Measurements from ENCODE around the gene RRP36.
A peak's percentile ranks its signal among the peaks of the same experiment; 100 is the strongest.

The RRP36 gene

DNA sequence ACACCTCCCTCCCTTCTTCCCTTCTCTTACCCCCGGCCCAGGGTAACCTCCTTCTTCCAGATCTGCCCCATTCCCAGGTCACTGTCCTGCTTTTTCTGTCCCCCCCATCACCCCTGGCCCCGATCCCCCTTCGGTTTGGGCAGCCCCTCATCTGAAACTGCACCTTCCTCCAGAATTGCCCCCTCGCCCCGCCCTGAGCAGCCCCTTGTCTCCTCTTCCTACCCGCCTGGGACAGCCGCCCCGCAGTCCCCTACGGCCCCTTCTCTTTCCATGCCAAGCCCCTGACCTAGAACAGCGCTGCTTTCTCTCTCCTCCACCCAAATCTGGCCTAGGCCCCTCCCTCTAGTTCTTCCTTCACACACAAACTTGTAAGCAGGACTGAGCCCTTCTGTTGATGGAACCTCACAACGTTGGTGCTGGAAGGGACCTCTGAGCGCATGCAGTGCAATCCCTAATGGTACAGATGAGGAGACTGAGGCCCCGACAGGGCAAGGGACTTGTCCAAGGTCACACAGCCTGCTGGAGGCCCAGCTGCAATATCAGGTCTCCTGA lies 36.4 kb upstream of the RRP36 start:
- TF ChIP-seq SPI1 (IDR thresholded peaks at IDR 0.05; ENCODE audit: borderline replicate concordance, low read depth) (no peak), GABPA (IDR thresholded peaks at IDR 0.05; ENCODE audit: low read depth) (no peak), POLR2AphosphoS5 (IDR thresholded peaks at IDR 0.05; ENCODE audit: low read depth) (no peak)
- TF ChIP-seq, protein P1, sequence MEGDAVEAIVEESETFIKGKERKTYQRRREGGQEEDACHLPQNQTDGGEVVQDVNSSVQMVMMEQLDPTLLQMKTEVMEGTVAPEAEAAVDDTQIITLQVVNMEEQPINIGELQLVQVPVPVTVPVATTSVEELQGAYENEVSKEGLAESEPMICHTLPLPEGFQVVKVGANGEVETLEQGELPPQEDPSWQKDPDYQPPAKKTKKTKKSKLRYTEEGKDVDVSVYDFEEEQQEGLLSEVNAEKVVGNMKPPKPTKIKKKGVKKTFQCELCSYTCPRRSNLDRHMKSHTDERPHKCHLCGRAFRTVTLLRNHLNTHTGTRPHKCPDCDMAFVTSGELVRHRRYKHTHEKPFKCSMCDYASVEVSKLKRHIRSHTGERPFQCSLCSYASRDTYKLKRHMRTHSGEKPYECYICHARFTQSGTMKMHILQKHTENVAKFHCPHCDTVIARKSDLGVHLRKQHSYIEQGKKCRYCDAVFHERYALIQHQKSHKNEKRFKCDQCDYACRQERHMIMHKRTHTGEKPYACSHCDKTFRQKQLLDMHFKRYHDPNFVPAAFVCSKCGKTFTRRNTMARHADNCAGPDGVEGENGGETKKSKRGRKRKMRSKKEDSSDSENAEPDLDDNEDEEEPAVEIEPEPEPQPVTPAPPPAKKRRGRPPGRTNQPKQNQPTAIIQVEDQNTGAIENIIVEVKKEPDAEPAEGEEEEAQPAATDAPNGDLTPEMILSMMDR (IDR thresholded peaks at IDR 0.05; ENCODE audit: insufficient read depth, low read length), result no peak
- TF ChIP-seq, protein P2, sequence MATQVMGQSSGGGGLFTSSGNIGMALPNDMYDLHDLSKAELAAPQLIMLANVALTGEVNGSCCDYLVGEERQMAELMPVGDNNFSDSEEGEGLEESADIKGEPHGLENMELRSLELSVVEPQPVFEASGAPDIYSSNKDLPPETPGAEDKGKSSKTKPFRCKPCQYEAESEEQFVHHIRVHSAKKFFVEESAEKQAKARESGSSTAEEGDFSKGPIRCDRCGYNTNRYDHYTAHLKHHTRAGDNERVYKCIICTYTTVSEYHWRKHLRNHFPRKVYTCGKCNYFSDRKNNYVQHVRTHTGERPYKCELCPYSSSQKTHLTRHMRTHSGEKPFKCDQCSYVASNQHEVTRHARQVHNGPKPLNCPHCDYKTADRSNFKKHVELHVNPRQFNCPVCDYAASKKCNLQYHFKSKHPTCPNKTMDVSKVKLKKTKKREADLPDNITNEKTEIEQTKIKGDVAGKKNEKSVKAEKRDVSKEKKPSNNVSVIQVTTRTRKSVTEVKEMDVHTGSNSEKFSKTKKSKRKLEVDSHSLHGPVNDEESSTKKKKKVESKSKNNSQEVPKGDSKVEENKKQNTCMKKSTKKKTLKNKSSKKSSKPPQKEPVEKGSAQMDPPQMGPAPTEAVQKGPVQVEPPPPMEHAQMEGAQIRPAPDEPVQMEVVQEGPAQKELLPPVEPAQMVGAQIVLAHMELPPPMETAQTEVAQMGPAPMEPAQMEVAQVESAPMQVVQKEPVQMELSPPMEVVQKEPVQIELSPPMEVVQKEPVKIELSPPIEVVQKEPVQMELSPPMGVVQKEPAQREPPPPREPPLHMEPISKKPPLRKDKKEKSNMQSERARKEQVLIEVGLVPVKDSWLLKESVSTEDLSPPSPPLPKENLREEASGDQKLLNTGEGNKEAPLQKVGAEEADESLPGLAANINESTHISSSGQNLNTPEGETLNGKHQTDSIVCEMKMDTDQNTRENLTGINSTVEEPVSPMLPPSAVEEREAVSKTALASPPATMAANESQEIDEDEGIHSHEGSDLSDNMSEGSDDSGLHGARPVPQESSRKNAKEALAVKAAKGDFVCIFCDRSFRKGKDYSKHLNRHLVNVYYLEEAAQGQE (IDR thresholded peaks at IDR 0.05; ENCODE audit: insufficient replicate concordance, low read depth), result no peak
- H3K27ac ChIP-seq (replicated peaks), result peak overlapping the region; percentile 68
- H3K4me3 ChIP-seq (replicated peaks; ENCODE audit: insufficient read depth, low read length), result peak overlapping the region; percentile 92
- no peaks in the 10 kb centered on the region for H3K27me3 ChIP-seq (ENCODE audit: insufficient read depth, poor library complexity, severe bottlenecking)
- DNase-seq (ENCODE audit: low read depth in 1 of 2, low spot score in 1 of 2), result peak in 1 of 2 experiments; percentile 25

DNA sequence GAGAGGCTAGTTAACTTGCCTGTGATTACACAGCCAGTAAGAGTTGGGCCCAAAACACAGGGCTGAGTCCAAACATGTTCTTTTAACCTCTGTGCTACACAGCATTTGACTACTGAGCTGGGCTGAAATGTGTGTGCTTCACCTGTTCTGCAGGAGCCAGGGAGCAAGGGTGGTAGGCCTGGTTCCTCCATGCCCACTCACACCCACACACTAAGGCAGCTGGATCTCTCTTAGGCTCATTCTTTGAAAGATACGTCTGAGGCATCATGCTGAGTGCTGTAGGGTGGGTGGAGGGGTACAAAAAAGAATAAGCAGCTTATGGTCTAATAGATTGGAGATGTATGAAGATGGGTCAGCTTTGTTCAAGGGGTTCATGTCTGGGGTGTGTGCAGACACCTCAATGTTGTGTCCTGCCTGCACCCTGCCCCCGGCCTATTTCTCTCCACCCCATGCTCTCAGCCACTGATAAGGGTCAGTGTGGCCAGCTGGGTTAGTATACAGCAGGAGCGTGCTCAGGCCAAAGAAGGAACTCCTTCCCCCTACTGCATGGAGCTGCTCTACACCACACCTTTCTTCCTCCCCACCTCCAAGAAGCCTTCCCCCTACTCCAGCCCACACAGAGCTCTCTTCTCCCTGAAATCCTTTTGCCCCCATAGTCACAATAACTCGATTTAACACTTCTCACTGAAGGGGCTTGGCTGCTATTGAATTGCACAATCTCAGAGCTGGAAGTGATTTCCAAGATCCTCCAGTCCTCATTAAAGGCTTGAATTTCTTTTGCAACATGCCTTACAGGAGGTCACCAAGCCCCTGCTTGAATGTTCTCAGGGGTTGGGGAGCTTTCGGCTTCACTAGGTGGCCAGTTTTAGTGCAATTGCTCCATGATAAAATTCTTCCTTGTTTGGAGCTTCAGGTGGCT lies 33.6 kb upstream of the RRP36 start:
- no peak overlapping the region for H3K27ac ChIP-seq (replicated peaks)
- no peak overlapping the region for H3K4me3 ChIP-seq (replicated peaks; ENCODE audit: insufficient read depth, low read length)
- DNase-seq (ENCODE audit: low read depth in 1 of 2, low spot score in 1 of 2), result no peak
- TF ChIP-seq, protein P1 (IDR thresholded peaks at IDR 0.05; ENCODE audit: insufficient read depth, low read length), result no peak
- TF ChIP-seq, protein P2 (IDR thresholded peaks at IDR 0.05; ENCODE audit: insufficient replicate concordance, low read depth), result no peak
- no peak for TF ChIP-seq POLR2AphosphoS5 (IDR thresholded peaks at IDR 0.05; ENCODE audit: low read depth)
- no peak for TF ChIP-seq SPI1 (IDR thresholded peaks at IDR 0.05; ENCODE audit: borderline replicate concordance, low read depth)
- TF ChIP-seq GABPA (IDR thresholded peaks at IDR 0.05; ENCODE audit: low read depth), result no peak
- H3K27me3 ChIP-seq (ENCODE audit: insufficient read depth, poor library complexity, severe bottlenecking), result no peaks in the 10 kb centered on the region

DNA sequence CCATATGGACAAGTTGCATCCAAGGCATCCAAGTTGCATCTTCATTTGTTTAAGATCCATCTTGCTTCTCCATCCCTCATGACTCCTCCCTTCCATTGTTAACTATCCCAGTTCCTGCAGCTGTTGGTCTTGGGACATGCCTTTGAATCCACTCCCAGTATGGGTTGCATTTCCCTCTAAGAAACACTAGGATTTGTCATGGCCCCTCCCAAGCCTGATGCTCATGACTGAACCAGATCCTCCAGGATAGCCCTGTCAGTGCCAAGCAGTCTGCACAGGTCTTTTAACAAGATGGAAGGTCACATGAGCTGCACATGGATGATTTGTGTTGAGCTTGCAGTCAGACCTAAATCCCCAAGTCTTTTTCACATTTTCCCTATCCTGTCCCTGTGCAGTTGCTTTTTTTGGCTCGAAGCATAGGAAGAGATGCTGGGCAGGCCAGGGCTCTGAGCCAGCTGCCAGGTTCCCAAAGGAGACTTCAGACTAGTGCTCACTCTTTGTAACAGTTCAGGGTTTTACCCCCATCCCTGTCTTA lies 32.9 kb upstream of the RRP36 start:
- Histone ChIP-seq H3K4me3 (replicated peaks; ENCODE audit: insufficient read depth, low read length) (no peak overlapping the region), H3K27me3 (ENCODE audit: insufficient read depth, poor library complexity, severe bottlenecking) (no peaks in the 10 kb centered on the region), H3K27ac (replicated peaks) (no peak overlapping the region)
- no peak for DNase-seq (ENCODE audit: low read depth in 1 of 2, low spot score in 1 of 2)
- TF ChIP-seq SPI1 (IDR thresholded peaks at IDR 0.05; ENCODE audit: borderline replicate concordance, low read depth), result no peak
- TF ChIP-seq, protein P1 (IDR thresholded peaks at IDR 0.05; ENCODE audit: insufficient read depth, low read length), result no peak
- no peak for TF ChIP-seq GABPA (IDR thresholded peaks at IDR 0.05; ENCODE audit: low read depth)
- TF ChIP-seq, protein P2 (IDR thresholded peaks at IDR 0.05; ENCODE audit: insufficient replicate concordance, low read depth), result no peak
- no peak for TF ChIP-seq POLR2AphosphoS5 (IDR thresholded peaks at IDR 0.05; ENCODE audit: low read depth)

Measured in HL-60 (cell line).